OCI-LY3 (cell line): ENCODE data around the gene STX16.

Experiments used
- H2AFZ ChIP-seq: fragments of 200-600, 300-600 bp; shearing (Covaris generic); 2 replicates; pipeline ENCODE4 v1.6.0; 2014; ENCODE audit warnings: antibody characterized with exemption, low read depth, low read length
- H3K27ac ChIP-seq: fragments of 200-600, 300-600 bp; sonication (generic); 2 replicates; pipeline ENCODE4 v1.5.1; 2014; ENCODE audit warnings: mild to moderate bottlenecking, low read length, moderate library complexity, mixed read lengths
- H3K27me3 ChIP-seq: fragments of 200-600, 300-600 bp; sonication (generic); 2 replicates; pipeline ENCODE4 v1.6.1; 2014; ENCODE audit warnings: low read depth, low read length, mixed read lengths
- H3K36me3 ChIP-seq: fragments of 200-600, 300-600 bp; sonication (generic); replicated peaks from 2 replicates; pipeline ENCODE3; 2014; ENCODE audit warnings: low read depth, low read length, mixed read lengths
- H3K4me1 ChIP-seq: fragments of 300-600, 200-600 bp; sonication (generic); 2 replicates; pipeline ENCODE4 v1.6.1; 2014; ENCODE audit warnings: low read length, mixed read lengths
- H3K4me2 ChIP-seq: fragments of 200-600, 300-600 bp; sonication (generic); 2 replicates; pipeline ENCODE4 v1.6.1; 2014; ENCODE audit warnings: low read length, mixed read lengths
- H3K4me3 ChIP-seq: fragments of 300-600, 200-600 bp; sonication (generic); 2 replicates; pipeline ENCODE4 v1.5.1; 2014; ENCODE audit warnings: antibody characterized with exemption, mild to moderate bottlenecking, low read length, moderate library complexity
- H3K79me2 ChIP-seq: fragments of 300-600, 200-600 bp; shearing (Covaris generic); 2 replicates; pipeline ENCODE4 v1.6.1; 2014; ENCODE audit warnings: mild to moderate bottlenecking, low read length, mixed read lengths
- H3K9ac ChIP-seq: fragments of 300-600, 200-600 bp; shearing (Covaris generic); 2 replicates; pipeline ENCODE4 v1.6.0; 2014; ENCODE audit warnings: mild to moderate bottlenecking, low read length, moderate library complexity
- H3K9me3 ChIP-seq: fragments of 200-600, 300-600 bp; shearing (Covaris generic); 2 replicates; pipeline ENCODE4 v1.6.1; 2014; ENCODE audit warnings: low read length, mixed read lengths; ENCODE audit not compliant: insufficient read depth
- H4K20me1 ChIP-seq: fragments of 200-600, 300-600 bp; sonication (generic); 2 replicates; pipeline ENCODE4 v1.6.1; 2016; ENCODE audit warnings: low read length, mixed read lengths; ENCODE audit not compliant: insufficient read depth
- EZH2phosphoT487 ChIP-seq: fragments of 200-600 bp; shearing (Covaris generic); IDR thresholded peaks from 2 replicates; pipeline ENCODE4 v1.6.1; 2018; ENCODE audit warnings: antibody characterized with exemption, mixed run types, low read depth
- TF ChIP-seq, protein P1 (sequence below): fragments of 200-600, 300-600 bp; sonication (generic); IDR thresholded peaks from 2 replicates; pipeline ENCODE4 v1.5.1; 2014; ENCODE audit warnings: antibody characterized with exemption, low read length, low read depth

STX16 gene

GRCh38 chr20:58716476-58717277, 65.6 kb downstream of the STX16 start:
- Histone ChIP-seq H3K79me2 (no peaks in the 10 kb centered on the region), H3K4me3 (no peak overlapping the region), H3K4me1 (no peaks in the 10 kb centered on the region), H3K36me3 (no peaks in the 10 kb centered on the region), H2AFZ (no peak overlapping the region), H4K20me1 (no peaks in the 10 kb centered on the region), H3K4me2 (no peak overlapping the region), H3K27ac (no peak overlapping the region), H3K27me3 (peaks cover 6% of the 10 kb centered on the region; the same call in 1 of the 2 replicates), H3K9me3 (no peaks in the 10 kb centered on the region), H3K9ac (no peak overlapping the region)
- TF ChIP-seq, protein P1, sequence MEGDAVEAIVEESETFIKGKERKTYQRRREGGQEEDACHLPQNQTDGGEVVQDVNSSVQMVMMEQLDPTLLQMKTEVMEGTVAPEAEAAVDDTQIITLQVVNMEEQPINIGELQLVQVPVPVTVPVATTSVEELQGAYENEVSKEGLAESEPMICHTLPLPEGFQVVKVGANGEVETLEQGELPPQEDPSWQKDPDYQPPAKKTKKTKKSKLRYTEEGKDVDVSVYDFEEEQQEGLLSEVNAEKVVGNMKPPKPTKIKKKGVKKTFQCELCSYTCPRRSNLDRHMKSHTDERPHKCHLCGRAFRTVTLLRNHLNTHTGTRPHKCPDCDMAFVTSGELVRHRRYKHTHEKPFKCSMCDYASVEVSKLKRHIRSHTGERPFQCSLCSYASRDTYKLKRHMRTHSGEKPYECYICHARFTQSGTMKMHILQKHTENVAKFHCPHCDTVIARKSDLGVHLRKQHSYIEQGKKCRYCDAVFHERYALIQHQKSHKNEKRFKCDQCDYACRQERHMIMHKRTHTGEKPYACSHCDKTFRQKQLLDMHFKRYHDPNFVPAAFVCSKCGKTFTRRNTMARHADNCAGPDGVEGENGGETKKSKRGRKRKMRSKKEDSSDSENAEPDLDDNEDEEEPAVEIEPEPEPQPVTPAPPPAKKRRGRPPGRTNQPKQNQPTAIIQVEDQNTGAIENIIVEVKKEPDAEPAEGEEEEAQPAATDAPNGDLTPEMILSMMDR, result no peak
- TF ChIP-seq EZH2phosphoT487, result no peak

DNA sequence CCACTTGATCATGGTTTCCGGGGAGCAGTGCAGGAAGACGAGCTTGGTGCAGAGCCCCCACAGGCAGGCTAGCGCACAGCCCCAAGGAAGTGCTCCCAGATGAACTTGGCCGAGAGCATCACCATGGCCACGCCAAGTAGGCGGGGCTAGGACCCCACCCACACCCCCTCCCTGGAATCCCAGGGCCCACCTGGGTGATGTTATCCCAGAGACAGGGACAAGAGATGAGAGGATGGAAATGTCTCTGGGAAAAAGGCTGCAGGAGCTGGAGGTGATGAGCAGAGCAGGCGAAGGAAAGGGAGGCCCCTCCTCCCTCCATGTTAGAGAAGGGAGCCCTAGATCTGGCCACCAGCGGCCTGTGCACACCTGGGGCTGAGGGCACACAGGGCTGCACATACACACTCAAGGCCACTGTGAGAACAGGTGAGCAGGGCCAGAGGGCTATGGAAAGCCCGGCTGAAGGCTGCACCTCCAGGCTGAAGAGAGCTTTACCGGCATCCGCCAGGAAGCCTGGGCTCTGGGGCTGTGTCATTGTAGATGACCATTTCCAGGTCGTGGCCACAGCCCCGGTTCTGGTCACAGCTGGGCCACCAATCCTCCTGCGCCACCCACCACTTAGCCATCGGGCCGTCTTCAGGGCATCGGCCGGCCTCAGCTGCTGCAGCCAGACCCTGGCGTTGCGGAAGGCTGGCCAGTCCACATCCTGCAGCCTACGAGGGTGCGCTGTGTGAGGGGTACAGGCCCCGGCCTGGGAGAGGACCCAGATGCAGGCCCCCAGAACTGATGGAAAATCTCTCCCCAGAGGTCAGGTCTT, 66.4 kb downstream of the STX16 start:
- no peak overlapping the region for H2AFZ ChIP-seq
- no peak for TF ChIP-seq EZH2phosphoT487
- TF ChIP-seq, protein P1, result no peak
- no peak overlapping the region for H3K9ac ChIP-seq
- H3K9me3 ChIP-seq, result no peaks in the 10 kb centered on the region
- no peak overlapping the region for H3K4me2 ChIP-seq
- H3K36me3 ChIP-seq, result no peaks in the 10 kb centered on the region
- no peaks in the 10 kb centered on the region for H3K79me2 ChIP-seq
- H4K20me1 ChIP-seq, result no peaks in the 10 kb centered on the region
- H3K4me3 ChIP-seq, result no peak overlapping the region
- H3K27ac ChIP-seq, result no peak overlapping the region
- no peaks in the 10 kb centered on the region for H3K4me1 ChIP-seq
- peaks cover 8% of the 10 kb centered on the region; the same call in 1 of the 2 replicates for H3K27me3 ChIP-seq

DNA sequence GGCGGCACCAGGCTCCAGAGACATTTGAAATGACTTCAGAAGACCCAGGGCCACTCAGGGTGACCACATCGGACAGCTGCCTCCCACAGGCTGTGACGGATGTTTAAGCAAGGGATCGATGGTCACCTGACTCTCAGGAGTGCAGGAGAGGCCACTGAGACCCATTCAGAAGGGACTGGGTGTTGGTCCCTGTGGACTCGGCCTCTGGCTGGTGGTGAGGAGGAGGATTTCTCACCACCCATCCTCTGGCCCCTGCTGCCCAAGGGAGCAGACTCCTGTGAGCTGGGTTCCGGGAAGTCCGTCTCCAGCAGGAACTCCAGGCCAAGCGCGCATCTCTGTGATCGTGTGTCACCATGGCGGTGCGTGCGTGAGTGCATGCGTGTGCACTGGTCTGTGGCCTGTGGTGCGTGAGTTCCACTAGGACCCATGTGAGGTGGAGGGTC, 67.1 kb downstream of the STX16 start:
- no peaks in the 10 kb centered on the region for H3K9me3 ChIP-seq
- TF ChIP-seq, protein P1, result no peak
- TF ChIP-seq EZH2phosphoT487, result no peak
- H3K9ac ChIP-seq, result no peak overlapping the region

DNA sequence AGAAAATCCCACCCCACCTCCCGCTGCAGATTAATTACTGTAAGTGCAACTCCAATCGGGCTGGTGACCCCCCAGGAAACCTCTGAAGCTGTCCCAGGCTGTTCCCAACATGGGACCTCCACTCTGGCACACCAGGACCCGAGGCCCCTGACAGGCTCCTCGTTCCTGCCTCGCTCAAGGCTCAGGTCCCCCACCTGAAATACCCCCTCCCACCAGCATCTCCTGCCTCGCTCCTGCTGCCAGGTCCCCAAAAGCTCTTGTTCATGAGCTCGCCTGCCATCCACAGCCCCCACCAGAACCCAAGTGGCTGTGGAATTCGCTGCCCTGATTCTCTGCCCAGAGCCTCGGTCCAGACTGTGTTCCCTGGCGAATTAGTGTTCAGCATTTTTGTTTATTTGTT, 67.6 kb downstream of the STX16 start:
- Histone ChIP-seq H4K20me1 (no peaks in the 10 kb centered on the region), H3K79me2 (no peaks in the 10 kb centered on the region), H3K36me3 (no peaks in the 10 kb centered on the region), H3K4me2 (no peak overlapping the region), H3K9me3 (no peaks in the 10 kb centered on the region), H3K4me1 (no peaks in the 10 kb centered on the region), H3K4me3 (no peak overlapping the region), H3K27me3 (peaks cover 21% of the 10 kb centered on the region), H3K9ac (no peak overlapping the region), H2AFZ (no peak overlapping the region), H3K27ac (no peak overlapping the region)
- TF ChIP-seq, protein P1, result no peak
- no peak for TF ChIP-seq EZH2phosphoT487

More for the DNA sequence above, 67.1 kb downstream of the STX16 start:
- H3K4me2 ChIP-seq, result no peak overlapping the region
- H3K27me3 ChIP-seq, result peaks cover 15% of the 10 kb centered on the region; the same call in 1 of the 2 replicates
- no peak overlapping the region for H3K27ac ChIP-seq
- H3K4me1 ChIP-seq, result no peaks in the 10 kb centered on the region
- H3K36me3 ChIP-seq, result no peaks in the 10 kb centered on the region
- no peak overlapping the region for H3K4me3 ChIP-seq
- H3K79me2 ChIP-seq, result no peaks in the 10 kb centered on the region
- no peaks in the 10 kb centered on the region for H4K20me1 ChIP-seq
- no peak overlapping the region for H2AFZ ChIP-seq
